ENCODE measurements around the gene CUBN.

GRCh38 chr10:17081431-17081830 lies 48.2 kb downstream of the CUBN start:
- TF ChIP-seq CTCF (IDR thresholded peaks at IDR 0.05) = no peak
- no peak for TF ChIP-seq POLR2A (IDR thresholded peaks at IDR 0.05)
